Measurements from ENCODE around the gene SEC23A.

GRCh38 chr14:38993981-38994380 lies 109.1 kb downstream of the SEC23A start:
- TF ChIP-seq GATA3 (IDR thresholded peaks at IDR 0.05; ENCODE audit: low read depth, low read length) (no peak), GATA2 (IDR thresholded peaks at IDR 0.05; ENCODE audit: low read depth, low read length) (no peak)

Measured in SH-SY5Y (cell line).